Mammary epithelial cell (primary cell): ENCODE data around the gene UPP2.

Experiments used
- CTCF ChIP-seq, 2 donors: IDR thresholded peaks in 1 of 2; conservative IDR thresholded peaks in 1 of 2; 2 replicates each; pipeline ENCODE4 v1.5.1; 2011 to 2012; ENCODE audit warnings: inconsistent platforms in 2 of 2, low read length in 2 of 2, mild to moderate bottlenecking in 2 of 2, control low read depth in 1 of 2, low read depth in 1 of 2; ENCODE audit not compliant: insufficient read depth in 1 of 2; ENCODE audit errors: extremely low read depth in 1 of 2
- EZH2 ChIP-seq: IDR thresholded peaks from 2 replicates; pipeline ENCODE4 v1.6.1; 2012; ENCODE audit warnings: low read length, inconsistent platforms, borderline replicate concordance

GRCh38 chr2:158142568-158143332, 41.1 kb downstream of the UPP2 start:
- TF ChIP-seq CTCF (conservative IDR thresholded peaks at IDR 0.05 in 1 of 2, IDR thresholded peaks at IDR 0.05 in 1 of 2; ENCODE audit: extremely low read depth in 1 of 2, insufficient read depth in 1 of 2, low read depth in 1 of 2, low read length in 2 of 2): no peak
- no peak for TF ChIP-seq EZH2
